VCaP (cell line): ENCODE data around the gene NLRP12.
A peak's percentile ranks its signal among the peaks of the same experiment; 100 is the strongest.

Experiments
- H3K27ac ChIP-seq: fragments of 450-650 bp; 2 replicates; pipeline ENCODE4 v1.5.1; 2017
- TF ChIP-seq, protein P1 (sequence below): fragments of 450-650 bp; conservative IDR thresholded peaks from 2 replicates; pipeline ENCODE4 v1.5.1; 2017; ENCODE audit warnings: mild to moderate bottlenecking, moderate library complexity

NLRP12 gene

DNA sequence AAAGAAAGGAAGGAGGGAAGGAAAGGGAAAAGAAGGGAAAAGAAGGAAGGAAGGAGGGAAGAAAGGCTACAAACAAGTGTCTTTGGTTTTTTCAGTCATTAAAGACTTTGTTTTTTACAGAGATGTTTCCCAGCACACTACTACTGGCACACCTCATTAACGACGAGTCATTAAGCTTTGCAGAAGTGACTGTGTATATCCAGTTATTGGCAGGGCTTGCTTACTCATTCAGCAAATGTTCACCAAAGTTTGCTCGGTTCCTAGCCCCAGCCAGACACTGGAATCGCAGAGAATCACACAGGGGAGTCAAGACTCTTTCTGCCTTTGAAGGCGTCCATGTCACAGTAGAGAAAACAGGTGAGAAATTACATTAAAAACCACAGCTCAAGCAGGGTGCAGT is 4.3 kb downstream of the NLRP12 start:
- H3K27ac ChIP-seq, result no peak overlapping the region
- TF ChIP-seq, protein P1, sequence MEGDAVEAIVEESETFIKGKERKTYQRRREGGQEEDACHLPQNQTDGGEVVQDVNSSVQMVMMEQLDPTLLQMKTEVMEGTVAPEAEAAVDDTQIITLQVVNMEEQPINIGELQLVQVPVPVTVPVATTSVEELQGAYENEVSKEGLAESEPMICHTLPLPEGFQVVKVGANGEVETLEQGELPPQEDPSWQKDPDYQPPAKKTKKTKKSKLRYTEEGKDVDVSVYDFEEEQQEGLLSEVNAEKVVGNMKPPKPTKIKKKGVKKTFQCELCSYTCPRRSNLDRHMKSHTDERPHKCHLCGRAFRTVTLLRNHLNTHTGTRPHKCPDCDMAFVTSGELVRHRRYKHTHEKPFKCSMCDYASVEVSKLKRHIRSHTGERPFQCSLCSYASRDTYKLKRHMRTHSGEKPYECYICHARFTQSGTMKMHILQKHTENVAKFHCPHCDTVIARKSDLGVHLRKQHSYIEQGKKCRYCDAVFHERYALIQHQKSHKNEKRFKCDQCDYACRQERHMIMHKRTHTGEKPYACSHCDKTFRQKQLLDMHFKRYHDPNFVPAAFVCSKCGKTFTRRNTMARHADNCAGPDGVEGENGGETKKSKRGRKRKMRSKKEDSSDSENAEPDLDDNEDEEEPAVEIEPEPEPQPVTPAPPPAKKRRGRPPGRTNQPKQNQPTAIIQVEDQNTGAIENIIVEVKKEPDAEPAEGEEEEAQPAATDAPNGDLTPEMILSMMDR, result no peak

DNA sequence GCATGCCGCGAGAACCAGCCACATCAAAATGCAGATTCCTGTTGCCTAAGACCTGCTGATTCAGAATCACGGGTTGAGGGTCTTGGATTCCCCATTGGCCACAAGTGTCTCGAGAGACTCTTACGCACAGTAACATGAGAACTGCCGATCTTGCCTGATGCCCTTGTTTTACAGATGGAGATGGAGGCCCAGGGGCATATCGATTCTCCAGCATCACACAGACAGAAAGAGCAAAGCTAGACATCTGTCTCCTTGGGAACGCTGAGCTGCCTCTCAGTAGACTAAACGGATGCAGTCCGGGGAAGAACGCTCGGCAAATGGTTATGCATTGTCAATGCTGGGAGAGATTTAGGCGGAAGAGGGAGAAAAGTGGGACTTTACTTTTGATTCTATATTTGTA is 5.4 kb downstream of the NLRP12 start:
- TF ChIP-seq, protein P1, result no peak
- H3K27ac ChIP-seq, result no peak overlapping the region

DNA sequence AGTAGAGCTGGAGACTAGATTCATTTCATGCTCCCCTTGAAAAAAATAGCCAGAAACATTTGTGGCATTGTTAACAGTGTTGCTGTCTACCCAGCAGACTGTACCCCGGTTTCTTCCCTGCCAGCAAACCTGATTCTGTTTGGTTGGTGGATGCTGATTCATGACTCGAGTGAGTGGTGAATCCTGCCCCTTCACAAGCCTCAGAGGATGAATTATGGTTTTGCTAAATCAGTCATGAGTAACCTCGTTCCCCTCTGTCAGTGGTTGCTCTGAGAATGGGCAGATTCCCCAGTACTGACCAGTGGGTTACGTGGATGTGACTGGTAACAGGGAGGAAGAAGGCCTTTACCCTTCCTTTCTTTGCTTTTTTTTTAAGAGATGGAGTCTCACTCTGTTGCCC is 10.1 kb downstream of the NLRP12 start:
- TF ChIP-seq, protein P1, result no peak
- H3K27ac ChIP-seq, result no peak overlapping the region

DNA sequence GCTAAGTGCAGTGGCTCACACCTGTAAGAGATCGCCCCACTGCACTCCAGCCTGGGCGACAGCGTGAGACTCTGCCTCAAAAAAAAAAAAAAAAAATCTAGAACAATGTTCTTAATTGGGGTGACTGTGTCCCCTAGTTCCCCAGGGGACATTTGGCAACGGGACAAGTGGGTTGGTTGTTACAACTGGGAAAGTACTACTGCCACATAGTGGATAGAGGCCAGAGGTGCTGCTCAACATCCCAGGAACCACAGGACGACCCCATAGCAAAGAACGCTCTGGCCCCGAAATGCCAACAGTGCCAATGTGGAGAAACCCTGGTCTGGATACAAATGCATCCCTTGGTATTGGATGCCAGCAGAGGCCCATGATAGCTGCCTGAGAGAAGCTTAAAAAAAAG is 11.8 kb downstream of the NLRP12 start:
- TF ChIP-seq, protein P1, result peak; percentile 62
- no peak overlapping the region for H3K27ac ChIP-seq

DNA sequence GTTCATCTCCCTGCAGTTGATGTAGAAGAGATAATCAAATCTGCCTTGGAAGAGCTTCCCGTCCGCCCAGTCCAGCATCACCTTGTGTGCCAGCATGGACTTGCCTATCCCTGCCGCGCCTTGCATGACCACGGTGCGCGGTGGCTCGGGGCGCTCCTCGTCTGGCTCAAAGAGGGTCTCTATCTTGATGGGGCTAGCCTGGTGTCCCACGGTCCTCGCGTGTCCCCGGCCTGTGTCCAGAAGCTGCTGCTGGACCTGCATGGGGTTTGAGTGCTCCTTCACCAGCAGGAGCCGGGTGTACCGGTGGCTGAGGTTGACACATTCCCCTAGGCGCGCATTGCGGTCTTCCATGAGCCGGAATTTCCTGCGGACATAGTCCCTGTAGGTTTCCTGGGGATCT is 13.2 kb downstream of the NLRP12 start:
- no peak overlapping the region for H3K27ac ChIP-seq

DNA sequence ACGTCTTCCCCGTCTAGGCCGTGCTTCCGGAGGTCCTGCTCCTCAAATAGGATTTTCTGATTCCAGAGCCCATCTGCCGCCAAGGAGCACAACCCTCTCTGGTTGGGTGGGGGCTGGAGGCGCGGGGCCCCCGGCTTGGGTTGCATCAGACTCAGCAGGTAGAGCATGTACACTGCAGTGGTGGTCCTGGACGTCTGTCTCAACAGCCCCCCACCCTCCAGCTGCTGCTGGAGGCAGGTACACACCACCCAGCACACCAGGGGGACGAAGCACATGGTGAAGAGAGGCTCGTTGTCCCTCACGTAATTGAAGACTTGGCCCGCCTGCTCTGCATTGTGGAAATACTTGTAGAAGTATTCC is 13.9 kb downstream of the NLRP12 start:
- no peak overlapping the region for H3K27ac ChIP-seq
- TF ChIP-seq, protein P1, result no peak

More for the DNA sequence above, 13.2 kb downstream of the NLRP12 start:
- TF ChIP-seq, protein P1, result no peak

DNA sequence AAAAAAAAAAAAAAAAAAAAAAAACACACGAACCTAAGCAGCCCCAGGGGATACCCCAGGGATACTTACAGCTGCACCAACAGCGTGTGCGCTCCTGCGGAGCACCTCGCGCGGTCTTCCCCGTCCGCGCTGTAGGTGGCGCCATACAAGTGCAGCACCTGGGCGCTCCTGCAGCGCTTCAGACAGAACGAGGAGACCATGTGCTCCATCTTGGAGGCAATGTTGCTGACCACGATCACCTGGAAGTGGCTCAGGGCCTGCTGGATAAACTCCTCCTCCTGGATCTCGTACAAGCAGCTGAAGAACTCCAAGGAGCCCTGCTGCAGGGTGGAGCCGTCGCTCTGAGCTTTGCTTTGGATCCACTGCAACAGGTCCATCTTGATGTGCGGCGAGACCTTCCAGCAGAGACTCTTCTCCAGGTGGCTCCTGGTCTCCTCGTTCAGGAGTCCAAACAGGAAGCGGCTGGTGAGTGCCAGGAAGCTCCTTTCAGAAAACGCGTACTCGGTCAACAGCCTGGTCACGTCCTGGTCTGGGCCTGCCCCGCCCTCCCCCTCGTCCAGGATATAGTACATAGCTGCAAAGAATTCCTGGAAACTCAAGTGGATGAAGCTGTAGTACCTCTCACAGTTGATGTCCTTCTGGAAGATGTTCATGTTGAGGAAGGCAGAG is 14.5 kb downstream of the NLRP12 start:
- no peak overlapping the region for H3K27ac ChIP-seq
- TF ChIP-seq, protein P1, result no peak
